ENCODE measurements around the gene CCDC27. TPM values are rescaled to one million over a fixed set of nuclear protein-coding genes. Genes with fewer than 3 reads are reported as not detected.

Gene CCDC27
- total RNA-seq, 1 donor from 2014 or later: 0.08 TPM

- no peaks in the 10 kb centered on the region for H3K9me3 ChIP-seq (replicated peaks)
- intact Hi-C loops (cut with micrococcal nuclease): no loop called here
- no peaks in the 10 kb centered on the region for H3K36me3 ChIP-seq
- H3K4me1 ChIP-seq: peaks cover 26% of the 10 kb centered on the region
- H3K27me3 ChIP-seq (ENCODE audit: low read depth): peaks cover 75% of the 10 kb centered on the region
- no peak overlapping the region for H3K4me3 ChIP-seq
- no peak for TF ChIP-seq CTCF (IDR thresholded peaks at IDR 0.05; ENCODE audit: borderline replicate concordance)
- no peak for DNase-seq
- H3K27ac ChIP-seq (replicated peaks): no peak overlapping the region
These were observed 40.9 kb upstream of the CCDC27 start for GRCh38 chr1:3711381-3711779.

GRCh38 chr1:3711780-3712451, 40.3 kb upstream of the CCDC27 start:
- Histone ChIP-seq H3K27me3 (ENCODE audit: low read depth) (peaks cover 75% of the 10 kb centered on the region), H3K36me3 (no peaks in the 10 kb centered on the region), H3K9me3 (replicated peaks) (no peaks in the 10 kb centered on the region), H3K27ac (replicated peaks) (no peak overlapping the region), H3K4me3 (no peak overlapping the region), H3K4me1 (peaks cover 26% of the 10 kb centered on the region)
- TF ChIP-seq CTCF (IDR thresholded peaks at IDR 0.05; ENCODE audit: borderline replicate concordance): no peak
- intact Hi-C loops (cut with micrococcal nuclease): no loop called here
- no peak for DNase-seq

- peaks cover 28% of the 10 kb centered on the region for H3K4me1 ChIP-seq
- H3K4me3 ChIP-seq: no peak overlapping the region
- peak overlapping the region; percentile 33 for H3K27ac ChIP-seq (replicated peaks)
- H3K9me3 ChIP-seq (replicated peaks): no peaks in the 10 kb centered on the region
- intact Hi-C loops (cut with micrococcal nuclease): no loop called here
- H3K27me3 ChIP-seq (ENCODE audit: low read depth): peaks cover 75% of the 10 kb centered on the region
- peak; percentile 70 for DNase-seq
- no peaks in the 10 kb centered on the region for H3K36me3 ChIP-seq
- no peak for TF ChIP-seq CTCF (IDR thresholded peaks at IDR 0.05; ENCODE audit: borderline replicate concordance)
These were observed 39.4 kb upstream of the CCDC27 start for GRCh38 chr1:3712573-3713535.

- Histone ChIP-seq H3K9me3 (replicated peaks) (no peaks in the 10 kb centered on the region), H3K36me3 (no peaks in the 10 kb centered on the region), H3K4me3 (no peak overlapping the region), H3K4me1 (peaks cover 37% of the 10 kb centered on the region), H3K27ac (replicated peaks) (peak overlapping the region; percentile 33), H3K27me3 (ENCODE audit: low read depth) (peaks cover 72% of the 10 kb centered on the region)
- intact Hi-C loops (cut with micrococcal nuclease): no loop called here
- DNase-seq: no peak
- TF ChIP-seq CTCF (IDR thresholded peaks at IDR 0.05; ENCODE audit: borderline replicate concordance): no peak
These were observed 38.4 kb upstream of the CCDC27 start for GRCh38 chr1:3713840-3714239.

GRCh38 chr1:3714284-3714741, 37.9 kb upstream of the CCDC27 start:
- Histone ChIP-seq H3K4me3 (no peak overlapping the region), H3K36me3 (no peaks in the 10 kb centered on the region), H3K27ac (replicated peaks) (peak overlapping the region; percentile 33), H3K27me3 (ENCODE audit: low read depth) (peaks cover 67% of the 10 kb centered on the region), H3K4me1 (peaks cover 42% of the 10 kb centered on the region), H3K9me3 (replicated peaks) (no peaks in the 10 kb centered on the region)
- DNase-seq: peak; percentile 38
- intact Hi-C loops (cut with micrococcal nuclease): no loop called here
- no peak for TF ChIP-seq CTCF (IDR thresholded peaks at IDR 0.05; ENCODE audit: borderline replicate concordance)

Data from left ventricle myocardium inferior (tissue), 1 donor.